GM23338 (cell line): ENCODE results near the gene MAPK1. TPM values are rescaled to one million over a fixed set of nuclear protein-coding genes. Genes with fewer than 3 reads are reported as not detected.

ENCODE experiments used
- ATAC-seq: fragments of 200-7000 bp; cut with Tn5 transposase; 3 replicates; pipeline ENCODE4 v1.9.1; 2020
- DNase-seq: peaks from one replicate; pipeline ENCODE4 v3.0.0-alpha.2; 2015; ENCODE audit warnings: low spot score
- H2AFZ ChIP-seq: fragments of 200-600 bp; sonication (generic); 2 replicates; pipeline ENCODE4 v1.8.0; 2016; ENCODE audit warnings: antibody characterized with exemption, mild to moderate bottlenecking, moderate library complexity
- H3F3A ChIP-seq: fragments of 200-600 bp; sonication (generic); replicated peaks from 2 replicates; pipeline ENCODE4 v1.8.0; 2017; ENCODE audit warnings: antibody characterized with exemption, mixed run types, low read depth
- H3K27ac ChIP-seq: fragments of 200-600 bp; sonication (generic); 2 replicates; pipeline ENCODE4 v1.6.1; 2016; ENCODE audit warnings: low read depth
- H3K27me3 ChIP-seq: fragments of 200-600 bp; sonication (generic); 2 replicates; pipeline ENCODE4 v1.8.0; 2016; ENCODE audit warnings: mild to moderate bottlenecking, mixed run types, moderate library complexity; ENCODE audit not compliant: insufficient read depth
- H3K36me3 ChIP-seq: fragments of 200-600 bp; sonication (generic); 2 replicates; pipeline ENCODE4 v1.8.0; 2016; ENCODE audit warnings: mild to moderate bottlenecking; ENCODE audit not compliant: insufficient read depth
- H3K4me1 ChIP-seq: fragments of 200-600 bp; sonication (generic); 2 replicates; pipeline ENCODE4 v1.8.0; 2016; ENCODE audit warnings: mild to moderate bottlenecking, moderate library complexity; ENCODE audit not compliant: insufficient read depth
- H3K4me2 ChIP-seq: fragments of 200-600 bp; sonication (generic); 2 replicates; pipeline ENCODE4 v1.7.1; 2017; ENCODE audit warnings: mixed run types
- H3K4me3 ChIP-seq: fragments of 200-600 bp; sonication (generic); 2 replicates; pipeline ENCODE4 v1.6.1; 2016; ENCODE audit warnings: mixed run types
- H3K79me2 ChIP-seq: fragments of 200-600 bp; sonication (generic); replicated peaks from 2 replicates; pipeline ENCODE4 v1.8.0; 2017; ENCODE audit warnings: mild to moderate bottlenecking; ENCODE audit not compliant: insufficient read depth
- H3K9me2 ChIP-seq: fragments of 200-600 bp; sonication (generic); 2 replicates; pipeline ENCODE4 v1.8.0; 2017; ENCODE audit not compliant: insufficient read depth
- H4K20me1 ChIP-seq: fragments of 200-600 bp; sonication (generic); replicated peaks from 2 replicates; pipeline ENCODE4 v1.8.0; 2017; ENCODE audit warnings: mild to moderate bottlenecking; ENCODE audit not compliant: insufficient read depth
- H3K27ac Mint-ChIP-seq: 2 replicates; pipeline ENCODE4 v1.8.0; 2020; ENCODE audit warnings: inconsistent platforms, mild to moderate bottlenecking, moderate library complexity, mixed read lengths
- H3K27me3 Mint-ChIP-seq: 3 replicates; pipeline ENCODE4 v1.8.0; 2022; ENCODE audit warnings: low read depth, mild to moderate bottlenecking, moderate library complexity, mixed read lengths, inconsistent platforms; ENCODE audit not compliant: insufficient read depth, poor library complexity
- H3K36me3 Mint-ChIP-seq: 3 replicates; pipeline ENCODE4 v1.8.0; 2021; ENCODE audit warnings: low read depth, mild to moderate bottlenecking, inconsistent platforms, moderate library complexity, mixed read lengths
- H3K4me1 Mint-ChIP-seq: 3 replicates; pipeline ENCODE4 v1.8.0; 2020; ENCODE audit warnings: mild to moderate bottlenecking, inconsistent platforms, mixed read lengths
- H3K4me3 Mint-ChIP-seq: 3 replicates; pipeline ENCODE4 v1.8.0; 2021; ENCODE audit warnings: moderate library complexity, mild to moderate bottlenecking, inconsistent platforms, mixed read lengths
- H3K9me3 Mint-ChIP-seq: 3 replicates; pipeline ENCODE4 v1.8.0; 2020; ENCODE audit warnings: moderate library complexity, mild to moderate bottlenecking, inconsistent platforms, mixed read lengths
- EZH2 ChIP-seq: fragments of 200-600 bp; sonication (generic); IDR thresholded peaks from one replicate; pipeline ENCODE4 v1.8.0; 2017; ENCODE audit warnings: antibody characterized with exemption, mild to moderate bottlenecking, low read depth; ENCODE audit not compliant: unreplicated experiment
- EZH2phosphoT487 ChIP-seq: fragments of 200-600 bp; sonication (generic); IDR thresholded peaks from one replicate; pipeline ENCODE4 v1.8.1; 2018; ENCODE audit warnings: antibody characterized with exemption; ENCODE audit not compliant: unreplicated experiment
- JUNB ChIP-seq: IDR thresholded peaks from one replicate; pipeline ENCODE4 v1.6.1; 2016; ENCODE audit warnings: antibody characterized with exemption; ENCODE audit not compliant: unreplicated experiment
- NANOG ChIP-seq: IDR thresholded peaks from 2 replicates; pipeline ENCODE4 v1.6.1; 2016; ENCODE audit warnings: antibody characterized with exemption, borderline replicate concordance
- STAT1 ChIP-seq: IDR thresholded peaks from one replicate; pipeline ENCODE4 v1.6.1; 2016; ENCODE audit warnings: antibody characterized with exemption; ENCODE audit not compliant: unreplicated experiment
- ZNF114 ChIP-seq: fragments of 250-450 bp; sonication (Bioruptor Pico); IDR thresholded peaks from 2 replicates; pipeline ENCODE4 v1.5.0; 2020; ENCODE audit warnings: mild to moderate bottlenecking, moderate library complexity
- ZNF331 ChIP-seq: fragments of 250-450 bp; sonication (Bioruptor Pico); IDR thresholded peaks from 2 replicates; pipeline ENCODE4 v1.5.0; 2020; ENCODE audit warnings: low read depth, mild to moderate bottlenecking, moderate library complexity
- polyA plus RNA-seq: library from polyadenylated mRNA; unstranded; fragments of >200 nt; fragmentation: Nextera tagmentation; extraction: Ambion mirVana; gene quantifications from 2 replicates; pipeline ENCODE4 v1.2.1, GENCODE V29; 2016
- total RNA-seq: library from RNA; depleted of rRNA; stranded (reverse); fragments of >200 nt; shearing (Covaris generic); gene quantifications from 2 replicates; pipeline ENCODE4 v1.2.3, GENCODE V29; 2014
- TF ChIP-seq, protein P1 (sequence below): IDR thresholded peaks from one replicate; pipeline ENCODE4 v1.6.1; 2018; ENCODE audit warnings: antibody characterized with exemption; ENCODE audit not compliant: unreplicated experiment
- TF ChIP-seq, protein P2 (sequence below): IDR thresholded peaks from 2 replicates; pipeline ENCODE4 v1.6.1; 2016; ENCODE audit warnings: antibody characterized with exemption

The MAPK1 gene
- total and polyA plus RNA-seq, 2 experiments from 2014 or later: 17.4 to 77.5 TPM

DNA sequence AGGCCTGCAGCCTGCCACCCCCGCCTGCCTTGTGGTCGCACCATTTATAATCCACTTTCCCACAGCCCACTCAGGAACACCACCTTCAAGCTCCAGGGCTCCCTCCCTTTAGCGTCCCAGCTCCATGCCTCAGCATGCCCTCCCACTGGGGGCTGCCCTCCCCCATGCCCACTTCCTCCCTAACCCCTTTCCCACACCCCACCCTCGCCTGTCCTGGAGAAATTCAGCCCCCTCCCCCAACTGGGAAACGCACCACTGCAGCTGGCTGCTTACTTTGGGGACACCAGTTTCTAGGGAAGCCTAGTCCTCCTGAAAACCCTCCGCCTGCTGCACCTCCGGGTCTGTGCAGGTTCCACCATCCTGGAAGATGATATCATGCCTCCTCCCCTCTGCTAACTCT is 128.5 kb downstream of the MAPK1 start:
- H3K9me2 ChIP-seq: no peaks in the 10 kb centered on the region
- H3K27ac ChIP-seq: no peak overlapping the region
- H3K79me2 ChIP-seq: no peaks in the 10 kb centered on the region
- H3K4me3 ChIP-seq: no peak overlapping the region
- ATAC-seq (no peak), DNase-seq (no peak)
- no peaks in the 10 kb centered on the region for H3K9me3 Mint-ChIP-seq
- no peaks in the 10 kb centered on the region for H4K20me1 ChIP-seq
- H3K4me1 Mint-ChIP-seq: peaks cover 16% of the 10 kb centered on the region
- no peak overlapping the region for H3K4me2 ChIP-seq
- H3K27me3 Mint-ChIP-seq: peaks cover 29% of the 10 kb centered on the region
- H3K4me1 ChIP-seq: peaks cover 14% of the 10 kb centered on the region
- H3K36me3 ChIP-seq: no peaks in the 10 kb centered on the region
- no peaks in the 10 kb centered on the region; the same call in 2 of the 3 replicates for H3K36me3 Mint-ChIP-seq
- no peak overlapping the region for H3K4me3 Mint-ChIP-seq
- TF ChIP-seq, protein P1, sequence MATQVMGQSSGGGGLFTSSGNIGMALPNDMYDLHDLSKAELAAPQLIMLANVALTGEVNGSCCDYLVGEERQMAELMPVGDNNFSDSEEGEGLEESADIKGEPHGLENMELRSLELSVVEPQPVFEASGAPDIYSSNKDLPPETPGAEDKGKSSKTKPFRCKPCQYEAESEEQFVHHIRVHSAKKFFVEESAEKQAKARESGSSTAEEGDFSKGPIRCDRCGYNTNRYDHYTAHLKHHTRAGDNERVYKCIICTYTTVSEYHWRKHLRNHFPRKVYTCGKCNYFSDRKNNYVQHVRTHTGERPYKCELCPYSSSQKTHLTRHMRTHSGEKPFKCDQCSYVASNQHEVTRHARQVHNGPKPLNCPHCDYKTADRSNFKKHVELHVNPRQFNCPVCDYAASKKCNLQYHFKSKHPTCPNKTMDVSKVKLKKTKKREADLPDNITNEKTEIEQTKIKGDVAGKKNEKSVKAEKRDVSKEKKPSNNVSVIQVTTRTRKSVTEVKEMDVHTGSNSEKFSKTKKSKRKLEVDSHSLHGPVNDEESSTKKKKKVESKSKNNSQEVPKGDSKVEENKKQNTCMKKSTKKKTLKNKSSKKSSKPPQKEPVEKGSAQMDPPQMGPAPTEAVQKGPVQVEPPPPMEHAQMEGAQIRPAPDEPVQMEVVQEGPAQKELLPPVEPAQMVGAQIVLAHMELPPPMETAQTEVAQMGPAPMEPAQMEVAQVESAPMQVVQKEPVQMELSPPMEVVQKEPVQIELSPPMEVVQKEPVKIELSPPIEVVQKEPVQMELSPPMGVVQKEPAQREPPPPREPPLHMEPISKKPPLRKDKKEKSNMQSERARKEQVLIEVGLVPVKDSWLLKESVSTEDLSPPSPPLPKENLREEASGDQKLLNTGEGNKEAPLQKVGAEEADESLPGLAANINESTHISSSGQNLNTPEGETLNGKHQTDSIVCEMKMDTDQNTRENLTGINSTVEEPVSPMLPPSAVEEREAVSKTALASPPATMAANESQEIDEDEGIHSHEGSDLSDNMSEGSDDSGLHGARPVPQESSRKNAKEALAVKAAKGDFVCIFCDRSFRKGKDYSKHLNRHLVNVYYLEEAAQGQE: no peak
- TF ChIP-seq ZNF114 (no peak), EZH2 (no peak)
- H3K27me3 ChIP-seq: peaks cover 27% of the 10 kb centered on the region
- H3K27ac Mint-ChIP-seq: no peak overlapping the region
- H2AFZ ChIP-seq: peak overlapping the region; percentile 74; the same call in 1 of the 2 replicates
- peaks cover 3% of the 10 kb centered on the region for H3F3A ChIP-seq

DNA sequence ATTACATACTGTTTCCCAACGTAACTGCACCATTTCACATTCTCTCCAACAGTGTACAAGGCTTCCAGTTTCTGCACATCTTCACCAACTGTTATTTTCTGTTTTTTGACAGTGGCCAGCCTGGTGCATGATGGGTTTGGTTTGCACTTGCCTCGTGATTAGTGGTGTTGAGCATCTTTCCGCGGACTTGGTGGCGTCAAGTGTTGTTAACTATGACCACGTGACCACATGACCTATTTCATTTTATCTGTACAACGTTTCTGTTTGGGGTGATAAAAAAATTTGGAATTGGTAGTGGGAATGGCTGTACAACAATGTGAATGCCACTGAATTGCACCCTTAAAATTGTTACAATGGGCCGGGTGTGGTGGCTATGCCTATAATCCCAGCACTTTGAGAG is 129.4 kb downstream of the MAPK1 start:
- Histone ChIP-seq H3K4me1 (peaks cover 14% of the 10 kb centered on the region), H4K20me1 (no peaks in the 10 kb centered on the region), H3K4me3 (no peak overlapping the region), H3F3A (peaks cover 3% of the 10 kb centered on the region), H3K36me3 (no peaks in the 10 kb centered on the region), H3K27ac (no peak overlapping the region), H3K4me2 (no peak overlapping the region), H3K9me2 (no peaks in the 10 kb centered on the region), H3K79me2 (no peaks in the 10 kb centered on the region), H2AFZ (no peak overlapping the region), H3K27me3 (peaks cover 30% of the 10 kb centered on the region)
- ATAC-seq (no peak), DNase-seq (no peak)
- H3K4me3 Mint-ChIP-seq: no peak overlapping the region
- no peaks in the 10 kb centered on the region for H3K9me3 Mint-ChIP-seq
- peaks cover 29% of the 10 kb centered on the region for H3K27me3 Mint-ChIP-seq
- no peaks in the 10 kb centered on the region; the same call in 2 of the 3 replicates for H3K36me3 Mint-ChIP-seq
- H3K27ac Mint-ChIP-seq: no peak overlapping the region
- H3K4me1 Mint-ChIP-seq: peaks cover 16% of the 10 kb centered on the region
- TF ChIP-seq ZNF331 (CRISPR knock-in tag) (no peak), JUNB (no peak), NANOG (no peak), EZH2phosphoT487 (no peak), ZNF114 (no peak), STAT1 (no peak), EZH2 (no peak)
- TF ChIP-seq, protein P2, sequence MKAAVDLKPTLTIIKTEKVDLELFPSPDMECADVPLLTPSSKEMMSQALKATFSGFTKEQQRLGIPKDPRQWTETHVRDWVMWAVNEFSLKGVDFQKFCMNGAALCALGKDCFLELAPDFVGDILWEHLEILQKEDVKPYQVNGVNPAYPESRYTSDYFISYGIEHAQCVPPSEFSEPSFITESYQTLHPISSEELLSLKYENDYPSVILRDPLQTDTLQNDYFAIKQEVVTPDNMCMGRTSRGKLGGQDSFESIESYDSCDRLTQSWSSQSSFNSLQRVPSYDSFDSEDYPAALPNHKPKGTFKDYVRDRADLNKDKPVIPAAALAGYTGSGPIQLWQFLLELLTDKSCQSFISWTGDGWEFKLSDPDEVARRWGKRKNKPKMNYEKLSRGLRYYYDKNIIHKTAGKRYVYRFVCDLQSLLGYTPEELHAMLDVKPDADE: no peak
- TF ChIP-seq, protein P1: no peak
